GM18505 (cell line): ENCODE data around the gene SLC22A23.
A peak's percentile ranks its signal among the peaks of the same experiment; 100 is the strongest.

Source experiments
- ATAC-seq: cut with Tn5 transposase; IDR thresholded peaks from one replicate; pipeline ENCODE4 v1.9.1; 2021; ENCODE audit not compliant: unreplicated experiment
- POLR2A ChIP-seq: IDR thresholded peaks from 4 replicates; pipeline ENCODE4 v1.6.1; 2011; ENCODE audit warnings: borderline replicate concordance; ENCODE audit not compliant: insufficient read depth, insufficient read length; ENCODE audit errors: extremely low read depth

SLC22A23 gene

DNA sequence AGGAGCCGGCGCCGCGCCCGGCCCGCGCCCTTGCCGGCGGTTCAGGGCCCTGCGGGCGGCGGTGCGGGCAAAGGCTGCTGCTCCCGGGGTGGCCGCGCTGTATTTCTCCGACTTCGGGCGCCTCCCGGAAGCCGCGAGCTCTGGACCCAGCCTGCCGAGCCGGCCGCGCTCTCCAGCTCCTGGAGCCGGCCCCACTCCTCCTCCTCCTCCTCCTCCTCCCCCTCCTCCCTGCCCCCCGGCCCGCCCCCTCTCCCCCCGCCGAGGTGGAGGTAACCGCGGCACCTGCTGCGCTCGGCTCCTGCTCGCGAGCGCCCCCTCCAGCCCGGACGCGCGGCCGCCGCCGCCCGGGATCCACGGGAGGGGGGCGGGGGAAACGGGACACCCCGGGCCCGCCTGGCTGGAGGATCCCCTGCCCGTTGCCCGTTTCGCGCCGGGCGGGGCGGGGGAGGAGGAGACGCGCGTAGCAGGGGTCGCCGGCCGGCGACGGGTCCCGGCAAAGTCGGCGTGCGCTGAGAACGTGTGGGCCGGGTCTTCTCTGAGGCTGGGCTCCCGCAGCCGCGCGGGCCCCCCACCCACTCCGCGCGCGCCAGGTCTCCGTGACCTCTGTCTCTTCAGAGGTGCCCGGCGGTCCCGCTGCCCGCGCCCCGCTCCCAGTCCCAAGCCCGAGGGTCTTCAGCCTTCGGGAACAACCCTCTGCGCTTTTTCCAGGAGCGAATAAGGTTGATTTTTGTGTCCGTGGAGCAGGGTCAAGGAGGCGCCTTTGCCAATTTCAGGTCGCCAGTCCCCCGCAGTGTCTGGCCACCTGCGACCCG, at the start of gene SLC22A23:
Gene SLC22A23 (minus strand): TSS at position 153 of the 812 bp plus-strand sequence. CDS start 491 bp downstream, outside the sequence.
- peak; percentile 48 for ATAC-seq

GRCh38 chr6:3506200-3506599, 49.4 kb upstream of the SLC22A23 start:
- no peak for ATAC-seq
- TF ChIP-seq POLR2A = no peak

More for the DNA sequence above, at the start of gene SLC22A23:
- TF ChIP-seq POLR2A = no peak

DNA sequence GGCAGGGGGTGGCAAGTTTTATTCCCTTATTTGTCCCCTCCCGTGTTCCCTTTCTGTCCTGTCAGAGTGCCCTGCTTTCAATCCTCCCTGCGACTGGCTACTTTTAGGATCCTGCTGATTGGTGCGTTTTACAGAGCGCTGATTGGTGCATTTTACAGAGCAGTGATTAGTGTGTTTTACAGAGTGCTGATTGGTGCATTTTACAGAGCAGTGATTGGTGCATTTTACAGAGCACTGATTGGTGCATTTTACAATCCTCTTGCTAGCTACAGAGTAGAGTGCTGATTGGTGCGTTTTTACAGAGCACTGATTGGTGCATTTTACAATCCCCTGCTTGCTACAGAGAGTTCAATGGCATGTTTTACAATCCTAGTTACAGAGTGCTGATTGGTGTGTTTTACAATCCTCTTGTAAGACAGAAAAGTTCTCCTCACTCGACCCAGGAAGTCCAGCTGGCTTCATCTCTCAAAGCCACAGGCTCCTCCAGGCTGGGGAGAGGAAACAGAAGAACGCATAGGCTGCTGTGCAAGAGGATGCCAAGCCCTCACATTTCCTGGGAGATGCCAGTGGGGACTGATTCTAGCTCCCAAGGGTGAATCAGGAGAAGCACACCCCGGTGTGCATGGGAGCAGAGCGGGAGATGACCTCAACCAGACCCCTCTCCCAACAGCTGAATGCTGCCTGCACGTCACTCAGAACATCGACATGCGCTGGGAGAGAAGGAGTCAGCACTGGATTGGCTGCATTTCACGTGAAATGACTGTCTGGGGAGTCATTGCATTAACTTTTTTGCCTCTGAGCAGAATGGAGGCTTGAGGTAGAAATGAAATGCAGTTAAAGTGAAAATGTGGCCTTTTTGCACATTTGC, 48.3 kb upstream of the SLC22A23 start:
- no peak for ATAC-seq
- TF ChIP-seq POLR2A = no peak

DNA sequence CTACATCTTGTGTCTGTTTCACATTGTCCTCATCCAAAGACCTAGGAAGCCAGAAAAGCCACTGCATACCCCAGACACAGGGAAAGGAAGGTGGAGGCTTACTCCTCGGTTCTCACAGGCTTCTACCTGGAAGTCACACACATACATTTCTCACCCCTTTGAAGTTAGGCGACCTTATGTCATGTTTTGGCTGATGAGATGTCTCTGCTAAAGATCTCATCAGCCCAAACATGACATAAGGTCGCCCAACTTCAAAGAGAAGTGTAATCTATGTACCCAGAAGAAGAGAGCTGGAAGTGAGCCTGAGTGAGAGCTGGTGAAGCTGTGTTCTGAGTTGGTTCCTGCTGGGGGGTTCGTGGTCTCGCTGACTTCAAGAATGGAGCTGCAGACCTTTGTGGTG, 47.5 kb upstream of the SLC22A23 start:
- ATAC-seq = no peak
- no peak for TF ChIP-seq POLR2A

- no peak for ATAC-seq
- TF ChIP-seq POLR2A = no peak
Measured at GRCh38 chr6:3501826-3502500, 45.1 kb upstream of the SLC22A23 start.

GRCh38 chr6:3500262-3501014, 43.6 kb upstream of the SLC22A23 start:
- no peak for TF ChIP-seq POLR2A
- ATAC-seq = no peak

DNA sequence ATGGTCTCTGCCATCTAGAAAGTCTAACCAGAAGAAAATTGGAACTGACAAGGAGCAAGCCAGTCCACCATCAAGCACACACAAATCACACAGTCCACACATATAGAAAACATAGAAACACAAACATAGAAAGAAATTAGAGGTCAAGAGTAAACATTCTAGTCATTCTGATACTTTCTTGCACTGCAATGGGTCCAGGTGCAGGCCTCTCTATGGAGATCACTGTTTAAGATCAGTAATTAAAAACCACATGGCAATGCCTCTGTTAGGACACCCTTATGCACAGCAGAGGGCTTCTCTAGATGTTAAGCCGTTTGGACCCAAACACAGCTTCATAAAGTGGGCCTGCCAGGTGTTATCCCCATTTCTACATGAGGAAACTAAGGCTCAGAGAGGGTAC, 42.8 kb upstream of the SLC22A23 start:
- no peak for TF ChIP-seq POLR2A
- ATAC-seq = no peak

DNA sequence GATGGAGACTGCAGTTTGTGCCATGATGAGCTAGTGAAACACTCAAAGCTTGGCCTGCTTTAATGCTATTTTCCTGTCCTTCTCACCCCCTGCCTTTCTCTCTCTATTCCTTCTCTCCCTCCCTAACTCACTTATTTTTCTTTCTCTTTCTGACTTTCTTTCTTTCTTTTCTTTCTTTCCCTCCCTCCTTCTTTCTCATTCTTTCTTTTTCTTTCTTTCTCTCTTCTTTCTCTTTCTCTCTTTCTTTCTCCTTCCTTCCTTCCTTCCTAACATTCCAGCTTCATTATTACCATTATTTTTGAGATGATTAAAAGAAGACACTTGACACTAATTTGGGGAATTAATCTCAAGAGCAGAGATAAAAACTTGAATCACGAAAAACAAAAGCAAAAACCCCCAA, 39.5 kb upstream of the SLC22A23 start:
- TF ChIP-seq POLR2A = no peak
- no peak for ATAC-seq

- ATAC-seq = no peak
- TF ChIP-seq POLR2A = no peak
Measured at GRCh38 chr6:3494391-3495100, 37.7 kb upstream of the SLC22A23 start.

DNA sequence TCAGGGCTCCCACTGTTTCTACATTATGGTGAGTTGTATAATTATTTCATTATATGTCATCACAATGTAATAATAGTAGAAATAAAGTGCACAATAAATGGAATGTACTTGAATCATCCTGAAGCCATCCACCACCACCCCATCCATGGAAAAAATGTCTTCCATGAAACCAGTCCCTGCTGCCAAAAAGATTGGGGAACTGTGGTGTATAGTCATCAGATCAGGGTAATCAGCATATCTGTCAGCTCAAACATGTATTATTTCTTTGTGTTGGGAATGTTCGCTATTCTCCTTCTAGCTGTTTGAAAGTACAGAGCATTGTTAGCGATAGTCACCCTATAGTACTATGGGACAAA, 33.8 kb upstream of the SLC22A23 start:
- no peak for TF ChIP-seq POLR2A
- ATAC-seq = no peak

- TF ChIP-seq POLR2A = no peak
- ATAC-seq = no peak
Measured at GRCh38 chr6:3489961-3490624, 33.2 kb upstream of the SLC22A23 start.
